GM21576 (cell line): ENCODE results near the gene WNT3A.

Experiments
- ATAC-seq: cut with Tn5 transposase; IDR thresholded peaks from one replicate; pipeline ENCODE4 v1.9.1; 2021; ENCODE audit warnings: mild to moderate bottlenecking, moderate library complexity; ENCODE audit not compliant: unreplicated experiment

WNT3A gene

GRCh38 chr1:228065543-228066347, 58.9 kb downstream of the WNT3A start:
- no peak for ATAC-seq

GRCh38 chr1:228066416-228066815, 59.6 kb downstream of the WNT3A start:
- ATAC-seq, result no peak

GRCh38 chr1:228066891-228067654, 60.3 kb downstream of the WNT3A start:
- no peak for ATAC-seq

- ATAC-seq, result no peak
Measured at GRCh38 chr1:228068359-228068758, 61.6 kb downstream of the WNT3A start.

GRCh38 chr1:228070173-228070572, 63.4 kb downstream of the WNT3A start:
- ATAC-seq, result no peak

GRCh38 chr1:228070851-228071250, 64.1 kb downstream of the WNT3A start:
- ATAC-seq, result no peak

- ATAC-seq, result no peak
Measured at GRCh38 chr1:228071839-228072657, 65.2 kb downstream of the WNT3A start.

- ATAC-seq, result no peak
Measured at GRCh38 chr1:228072658-228073043, 65.9 kb downstream of the WNT3A start.

GRCh38 chr1:228073061-228073856, 66.5 kb downstream of the WNT3A start:
- no peak for ATAC-seq

GRCh38 chr1:228073857-228074545, 67.2 kb downstream of the WNT3A start:
- ATAC-seq, result no peak

GRCh38 chr1:228074954-228075730, 68.3 kb downstream of the WNT3A start:
- no peak for ATAC-seq

- no peak for ATAC-seq
Measured at GRCh38 chr1:228075801-228076271, 69.0 kb downstream of the WNT3A start.

- no peak for ATAC-seq
Measured at GRCh38 chr1:228076796-228077430, 70.1 kb downstream of the WNT3A start.

GRCh38 chr1:228077565-228078330, 71.0 kb downstream of the WNT3A start:
- ATAC-seq, result no peak

- ATAC-seq, result no peak
Measured at GRCh38 chr1:228079013-228079412, 72.2 kb downstream of the WNT3A start.

GRCh38 chr1:228079601-228080263, 72.9 kb downstream of the WNT3A start:
- ATAC-seq, result no peak

- ATAC-seq, result no peak
Measured at GRCh38 chr1:228081144-228081543, 74.3 kb downstream of the WNT3A start.
